ENCODE measurements around the gene ADAMTS10.
"Not testable (repeated sequence)": the region's sequence is repeated elsewhere in the genome, so short reads cannot be mapped to it uniquely, and the experiment has no call there.

ADAMTS10 gene

GRCh38 chr19:8592231-8593009, 18.1 kb downstream of the ADAMTS10 start:
- peak; percentile 97 for DNase-seq

- no peak for DNase-seq
Measured at GRCh38 chr19:8589177-8589714, 21.3 kb downstream of the ADAMTS10 start.

- DNase-seq: peak; percentile 47
Measured at GRCh38 chr19:8585894-8586750, 24.4 kb downstream of the ADAMTS10 start.

GRCh38 chr19:8584965-8585893, 25.3 kb downstream of the ADAMTS10 start:
- no peak for DNase-seq

GRCh38 chr19:8580710-8581281, 29.7 kb downstream of the ADAMTS10 start:
- peak; percentile 75 for DNase-seq

GRCh38 chr19:8578642-8579265, 31.8 kb downstream of the ADAMTS10 start:
- peak; percentile 66 for DNase-seq

GRCh38 chr19:8577741-8578140, 32.8 kb downstream of the ADAMTS10 start:
- DNase-seq: no peak

GRCh38 chr19:8577247-8577646, 33.3 kb downstream of the ADAMTS10 start, which contains the start of gene MYO1F:
Gene MYO1F, minus strand, starts transcription at chr19:8577442. Its CDS starts 133 bp downstream, at chr19:8577309.
- DNase-seq: no peak

DNA sequence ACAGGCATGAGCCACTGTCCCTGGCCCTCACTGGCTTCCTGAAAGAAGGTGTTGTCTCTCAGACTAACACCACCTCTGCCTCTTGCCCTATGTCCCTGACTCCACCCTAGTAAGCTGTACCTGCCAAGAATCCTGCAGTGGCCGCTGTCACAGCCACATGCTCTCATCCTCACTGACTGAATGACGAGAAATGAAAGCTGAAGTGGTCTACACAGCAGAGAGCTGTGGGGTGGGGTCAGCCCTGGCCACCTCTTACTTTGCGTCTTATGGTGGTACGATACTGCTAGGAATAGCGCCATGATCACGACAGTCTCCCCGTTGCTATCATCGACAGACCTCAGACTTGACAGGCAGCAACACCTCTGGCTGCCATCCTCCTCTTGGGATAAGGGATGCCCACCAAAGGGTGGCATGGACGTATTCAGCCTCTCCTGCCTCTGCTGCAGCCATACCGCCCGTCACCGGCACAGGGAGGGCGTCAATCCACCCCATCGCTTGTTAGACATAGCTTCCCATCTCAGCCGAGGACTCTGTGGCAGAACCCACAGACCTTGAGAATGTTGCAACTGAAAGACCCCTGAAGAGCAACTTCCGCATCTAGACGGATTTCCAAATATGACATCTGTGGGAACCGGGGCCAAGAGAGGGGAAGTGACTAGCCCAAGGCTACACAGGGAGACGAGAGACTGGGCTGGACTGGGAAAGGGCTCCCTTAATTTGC, 34.1 kb downstream of the ADAMTS10 start:
- DNase-seq: no peak

GRCh38 chr19:8575467-8575997, 35.0 kb downstream of the ADAMTS10 start:
- DNase-seq: peak; percentile 55

DNA sequence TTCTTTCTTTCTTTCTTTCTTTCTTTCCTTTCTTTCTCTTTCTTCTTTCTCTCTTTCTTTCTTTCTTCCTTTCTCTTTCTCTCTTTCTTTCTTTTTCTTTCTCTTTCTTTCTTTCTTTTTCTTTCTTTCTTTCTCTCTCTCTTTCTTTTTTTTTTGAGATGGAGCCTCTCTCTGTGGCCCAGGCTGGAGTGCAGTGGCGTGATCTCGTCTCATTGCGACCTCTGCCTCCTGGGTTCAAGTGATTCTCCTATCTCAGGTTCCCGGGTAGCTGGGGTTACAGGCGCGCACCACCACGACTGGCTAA, 35.9 kb downstream of the ADAMTS10 start:
- DNase-seq: not testable (repeated sequence)

- no peak for DNase-seq
Measured at GRCh38 chr19:8573316-8573715, 37.2 kb downstream of the ADAMTS10 start.

DNA sequence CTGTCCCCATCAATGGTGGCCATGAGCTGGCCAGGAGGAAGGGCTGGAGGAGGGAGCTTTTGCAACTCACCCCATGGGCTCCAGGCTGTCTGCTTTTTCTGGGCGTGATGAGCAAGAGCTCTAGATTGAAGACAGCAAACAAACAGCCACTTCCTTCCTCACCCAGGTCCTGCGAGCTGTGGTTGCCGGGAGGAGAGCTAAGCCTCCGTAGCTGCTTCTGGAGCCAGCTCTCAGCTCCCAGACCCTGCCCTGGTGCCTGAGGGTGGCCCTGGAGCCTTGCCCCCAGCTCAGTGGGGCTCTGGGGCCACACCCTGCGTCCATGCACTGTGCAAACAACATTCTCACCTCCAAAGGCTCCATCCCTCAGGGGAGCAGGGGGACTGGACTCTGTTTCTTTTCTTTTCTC, 39.5 kb downstream of the ADAMTS10 start:
- DNase-seq: peak; percentile 65

- DNase-seq: peak; percentile 93
Measured at GRCh38 chr19:8569066-8569771, 41.3 kb downstream of the ADAMTS10 start.

DNA sequence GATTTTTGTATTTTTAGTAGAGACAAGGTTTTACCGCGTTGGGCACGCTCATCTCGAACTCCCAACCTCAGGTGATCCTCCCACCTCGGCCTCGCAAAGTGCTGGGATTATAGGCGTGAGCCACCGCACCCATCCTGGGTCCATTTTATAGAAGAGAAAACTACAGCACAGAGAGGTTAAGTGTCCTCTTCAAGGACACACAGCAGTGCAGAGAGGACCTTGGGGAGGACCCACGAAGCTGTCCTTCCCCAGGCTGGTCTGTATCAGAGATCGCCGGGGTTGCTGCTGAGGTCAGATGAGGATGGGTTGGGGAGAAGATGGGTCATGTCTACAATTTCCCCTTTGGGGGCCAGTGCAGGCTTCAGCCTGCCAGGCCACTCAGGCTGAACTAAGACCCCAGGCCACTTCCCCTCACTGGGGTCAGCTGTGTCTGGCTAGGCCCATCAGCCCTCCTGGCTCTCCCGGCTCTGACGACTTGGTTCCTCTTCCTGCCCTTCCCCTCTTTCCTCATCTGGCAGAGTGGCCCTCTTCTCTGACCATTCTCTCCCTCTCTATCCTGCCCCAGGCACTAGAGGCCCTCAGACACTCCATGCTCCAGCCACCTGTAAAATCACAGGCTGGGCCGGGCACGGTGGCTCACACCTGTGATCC, 42.9 kb downstream of the ADAMTS10 start:
- no peak for DNase-seq

DNA sequence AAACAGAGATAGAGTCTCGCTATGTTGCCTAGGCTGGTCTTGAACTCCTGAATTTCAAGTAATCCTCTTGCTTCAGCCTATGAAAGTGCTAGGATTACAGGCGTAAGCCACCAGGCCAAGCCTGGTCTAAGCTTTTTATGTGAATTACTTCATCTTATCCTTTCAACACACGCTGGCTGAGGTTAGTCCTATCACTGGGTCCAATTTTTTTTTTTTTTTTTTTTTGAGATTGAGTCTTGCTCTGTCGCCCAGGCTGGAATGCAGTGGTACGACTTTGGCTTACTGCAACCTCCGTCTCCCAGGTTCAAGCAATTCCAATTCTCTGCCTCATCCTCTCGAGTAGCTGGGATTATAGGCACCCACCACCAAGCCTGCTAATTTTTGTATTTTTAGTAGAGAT, 43.7 kb downstream of the ADAMTS10 start:
- DNase-seq: no peak

- DNase-seq: not testable (repeated sequence)
Measured at GRCh38 chr19:8564866-8565265, 45.6 kb downstream of the ADAMTS10 start.

GRCh38 chr19:8561075-8561764, 49.3 kb downstream of the ADAMTS10 start:
- DNase-seq: no peak

DNA sequence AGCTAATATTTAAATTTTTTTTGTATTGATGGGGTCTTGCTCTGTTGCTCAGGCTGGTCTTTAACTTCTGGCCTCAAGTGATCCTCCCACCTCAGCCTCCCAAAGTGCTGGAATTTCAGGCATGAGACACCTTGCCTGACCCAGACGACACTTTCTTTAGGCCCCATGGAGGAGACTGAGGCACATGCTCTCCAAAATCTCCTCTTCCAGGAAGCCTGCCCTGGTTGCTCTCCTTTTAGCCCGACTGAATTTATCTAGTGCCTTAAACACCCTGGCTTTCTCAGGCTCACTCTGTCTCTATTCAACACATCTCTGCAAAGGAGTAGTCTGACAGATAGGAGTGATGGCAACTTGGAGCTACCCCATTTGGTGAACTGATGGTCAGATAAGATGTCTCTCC, 52.2 kb downstream of the ADAMTS10 start:
- DNase-seq: no peak
